ENCODE measurements around the gene ACACA.
A peak's percentile ranks its signal among the peaks of the same experiment; 100 is the strongest.
"Not testable (repeated sequence)": the region's sequence is repeated elsewhere in the genome, so short reads cannot be mapped to it uniquely, and the experiment has no call there.

The ACACA gene

GRCh38 chr17:37392024-37392590, 14.5 kb downstream of the ACACA start:
- DNase-seq = no peak

- DNase-seq = no peak
These were observed 15.5 kb downstream of the ACACA start for GRCh38 chr17:37391146-37391545.

- DNase-seq = no peak
These were observed 17.5 kb downstream of the ACACA start for GRCh38 chr17:37389160-37389559.

GRCh38 chr17:37388266-37388665, 18.4 kb downstream of the ACACA start:
- no peak for DNase-seq

- DNase-seq = no peak
These were observed 20.2 kb downstream of the ACACA start for GRCh38 chr17:37386462-37386861.

- DNase-seq = no peak
These were observed 21.1 kb downstream of the ACACA start for GRCh38 chr17:37385474-37385990.

GRCh38 chr17:37384560-37385149, 22.0 kb downstream of the ACACA start:
- DNase-seq = no peak

- no peak for DNase-seq
These were observed 24.6 kb downstream of the ACACA start for GRCh38 chr17:37382056-37382455.

GRCh38 chr17:37375706-37376105, 30.9 kb downstream of the ACACA start, which contains the start of gene C17orf78:
TSS of gene C17orf78 (plus strand) at chr17:37375985. CDS start at chr17:37376093, 108 bp downstream.
- no peak for DNase-seq

GRCh38 chr17:37373530-37374159, 33.0 kb downstream of the ACACA start:
- DNase-seq = peak; percentile 92 to 94

GRCh38 chr17:37368577-37368976, 38.1 kb downstream of the ACACA start:
- DNase-seq = no peak

GRCh38 chr17:37365589-37365988, 41.0 kb downstream of the ACACA start:
- no peak for DNase-seq

- DNase-seq = peak; percentile 19 to 79
These were observed 45.1 kb downstream of the ACACA start for GRCh38 chr17:37361543-37361942.

GRCh38 chr17:37360632-37361031, 46.0 kb downstream of the ACACA start:
- no peak for DNase-seq

- DNase-seq = no peak
These were observed 46.9 kb downstream of the ACACA start for GRCh38 chr17:37359682-37360188.

GRCh38 chr17:37358830-37359681, 47.6 kb downstream of the ACACA start:
- DNase-seq = peak; percentile 82 to 90

- peak; percentile 66 to 80 for DNase-seq
These were observed 48.4 kb downstream of the ACACA start for GRCh38 chr17:37358098-37358829.

GRCh38 chr17:37356796-37357569, 49.7 kb downstream of the ACACA start:
- not testable (repeated sequence) for DNase-seq

- not testable (repeated sequence) for DNase-seq
These were observed 59.7 kb downstream of the ACACA start for GRCh38 chr17:37346863-37347402.

- no peak for DNase-seq
These were observed 62.1 kb downstream of the ACACA start for GRCh38 chr17:37344519-37344918.

GRCh38 chr17:37342589-37342988, 64.0 kb downstream of the ACACA start:
- no peak for DNase-seq

All from NCI-H524 (cell line).